Endothelial cell (in vitro differentiated cells): Measurements from ENCODE around the gene TBX19. TPM values are rescaled to one million over a fixed set of nuclear protein-coding genes. Genes with fewer than 3 reads are reported as not detected.

Experiments used
- DNase-seq: peaks from one replicate; pipeline ENCODE4 v3.0.0; 2021; ENCODE audit warnings: low spot score
- H3K27ac Mint-ChIP-seq: one replicate; pipeline ENCODE4 v1.8.0; 2021; ENCODE audit warnings: mixed read lengths, inconsistent platforms; ENCODE audit not compliant: unreplicated experiment
- H3K27me3 Mint-ChIP-seq: one replicate; pipeline ENCODE4 v1.8.0; 2021; ENCODE audit warnings: mild to moderate bottlenecking, moderate library complexity, mixed read lengths, inconsistent platforms; ENCODE audit not compliant: unreplicated experiment
- H3K36me3 Mint-ChIP-seq: one replicate; pipeline ENCODE4 v1.8.0; 2021; ENCODE audit warnings: mild to moderate bottlenecking, low read depth, mixed read lengths, inconsistent platforms; ENCODE audit not compliant: unreplicated experiment
- H3K4me1 Mint-ChIP-seq: one replicate; pipeline ENCODE4 v1.8.0; 2021; ENCODE audit warnings: mild to moderate bottlenecking, mixed read lengths, inconsistent platforms; ENCODE audit not compliant: unreplicated experiment
- H3K4me3 Mint-ChIP-seq: one replicate; pipeline ENCODE4 v1.8.0; 2021; ENCODE audit warnings: mild to moderate bottlenecking, mixed read lengths, inconsistent platforms; ENCODE audit not compliant: unreplicated experiment
- H3K9me3 Mint-ChIP-seq: one replicate; pipeline ENCODE4 v1.8.0; 2021; ENCODE audit warnings: mixed read lengths, inconsistent platforms; ENCODE audit not compliant: unreplicated experiment
- CTCF ChIP-seq: fragments of 200-600 bp; sonication (generic); IDR thresholded peaks from one replicate; pipeline ENCODE4 v1.5.0; 2021; ENCODE audit warnings: antibody characterized with exemption; ENCODE audit not compliant: unreplicated experiment
- total RNA-seq: library from RNA; stranded (reverse); fragmentation: NEBNext Ultra II Directional; extraction: Animal tissue kit (Norgen Biotek cat#: 25700); gene quantifications from one replicate; pipeline ENCODE4 v1.2.1, GENCODE V29; 2021; ENCODE audit not compliant: unreplicated experiment

TBX19 gene
- total RNA-seq, 1 donor from 2014 or later, result 1.1 TPM

GRCh38 chr1:168285971-168286927, 5.6 kb downstream of the TBX19 start:
- Mint-ChIP-seq H3K36me3 (no peaks in the 10 kb centered on the region), H3K27me3 (peaks cover 1% of the 10 kb centered on the region), H3K4me1 (peaks cover 14% of the 10 kb centered on the region), H3K9me3 (no peaks in the 10 kb centered on the region), H3K4me3 (no peak overlapping the region), H3K27ac (no peak overlapping the region)
- DNase-seq, result no peak
- TF ChIP-seq CTCF, result no peak

GRCh38 chr1:168287237-168287664, 6.6 kb downstream of the TBX19 start:
- H3K4me1 Mint-ChIP-seq, result peaks cover 14% of the 10 kb centered on the region

GRCh38 chr1:168288311-168289052, 7.8 kb downstream of the TBX19 start:
- H3K27ac Mint-ChIP-seq, result no peak overlapping the region
- DNase-seq, result no peak
- peaks cover 1% of the 10 kb centered on the region for H3K27me3 Mint-ChIP-seq
- H3K4me3 Mint-ChIP-seq, result no peak overlapping the region
- H3K36me3 Mint-ChIP-seq, result no peaks in the 10 kb centered on the region
- no peak for TF ChIP-seq CTCF
- peaks cover 13% of the 10 kb centered on the region for H3K4me1 Mint-ChIP-seq
- no peaks in the 10 kb centered on the region for H3K9me3 Mint-ChIP-seq

More at GRCh38 chr1:168287237-168287664, 6.6 kb downstream of the TBX19 start:
- no peak for TF ChIP-seq CTCF
- no peaks in the 10 kb centered on the region for H3K9me3 Mint-ChIP-seq
- no peak overlapping the region for H3K4me3 Mint-ChIP-seq
- peaks cover 1% of the 10 kb centered on the region for H3K27me3 Mint-ChIP-seq
- no peaks in the 10 kb centered on the region for H3K36me3 Mint-ChIP-seq
- no peak for DNase-seq
- no peak overlapping the region for H3K27ac Mint-ChIP-seq

- H3K9me3 Mint-ChIP-seq, result no peaks in the 10 kb centered on the region
- TF ChIP-seq CTCF, result no peak
- DNase-seq, result no peak
- no peak overlapping the region for H3K4me3 Mint-ChIP-seq
- H3K27ac Mint-ChIP-seq, result no peak overlapping the region
- no peaks in the 10 kb centered on the region for H3K36me3 Mint-ChIP-seq
- H3K4me1 Mint-ChIP-seq, result peaks cover 2% of the 10 kb centered on the region
- peaks cover 1% of the 10 kb centered on the region for H3K27me3 Mint-ChIP-seq
Observed at GRCh38 chr1:168291222-168291837, 10.7 kb downstream of the TBX19 start.
